Activated CD8-positive, alpha-beta T cell treated with anti-CD3 and anti-CD28 coated beads for 36 hours (primary cell): ENCODE data around the gene DAPK1. TPM values are rescaled to one million over a fixed set of nuclear protein-coding genes. Genes with fewer than 3 reads are reported as not detected.

Experiments
- ATAC-seq: fragments of 200-7000 bp; cut with Tn5 transposase; one replicate; pipeline ENCODE4 v1.10.0; 2021; ENCODE audit warnings: mild to moderate bottlenecking, moderate library complexity
- CTCF ChIA-PET: fragments of 350-600 bp; sonication (Branson Sonifier 250); formaldehyde crosslinking; loops from one replicate; lab custom pipeline; 2021; ENCODE audit warnings: antibody characterized with exemption; lab: Charles Lee
- POLR2A ChIA-PET: fragments of 350-600 bp; sonication (Branson Sonifier 250); formaldehyde crosslinking; loops from one replicate; lab custom pipeline; 2021; ENCODE audit warnings: antibody characterized with exemption; lab: Charles Lee
- DNase-seq: peaks from one replicate; pipeline ENCODE4 v3.0.0-alpha.2; 2020
- H3K27ac Mint-ChIP-seq: one replicate; pipeline ENCODE4 v1.8.0; 2021; ENCODE audit warnings: mild to moderate bottlenecking, mixed read lengths
- H3K27me3 Mint-ChIP-seq: one replicate; pipeline ENCODE4 v1.8.0; 2021; ENCODE audit warnings: mixed read lengths
- H3K36me3 Mint-ChIP-seq: one replicate; pipeline ENCODE4 v1.8.0; 2021; ENCODE audit warnings: low read depth, mixed read lengths
- H3K4me1 Mint-ChIP-seq: one replicate; pipeline ENCODE4 v1.8.0; 2021; ENCODE audit warnings: low read depth, mixed read lengths
- H3K4me3 Mint-ChIP-seq: one replicate; pipeline ENCODE4 v1.8.0; 2021; ENCODE audit warnings: mild to moderate bottlenecking, moderate library complexity, mixed read lengths
- H3K9me3 Mint-ChIP-seq: one replicate; pipeline ENCODE4 v1.8.0; 2021; ENCODE audit warnings: mixed read lengths
- CTCF ChIP-seq: fragments of 200-600 bp; IDR thresholded peaks from one replicate; pipeline ENCODE4 v1.8.0; 2022; ENCODE audit warnings: antibody characterized with exemption, mild to moderate bottlenecking
- intact Hi-C: fragments of 100-400 bp; cut with micrococcal nuclease; formaldehyde crosslinking; loops from one replicate; pipeline ENCODE4 v1.10.0; 2022
- total RNA-seq, 2 experiments: library from RNA; stranded (reverse); gene quantifications; one replicate each; pipeline ENCODE4 v1.2.3, GENCODE V29; 2021

The DAPK1 gene
- total RNA-seq, 2 experiments from 2014 or later, result 1.7 to 2.1 TPM

GRCh38 chr9:87524061-87524460 is 26.4 kb downstream of the DAPK1 start:
- CTCF ChIA-PET, result no interaction called here
- intact Hi-C loops, result no loop called here
- Mint-ChIP-seq H3K9me3 (no peaks in the 10 kb centered on the region), H3K4me1 (no peaks in the 10 kb centered on the region), H3K27me3 (no peaks in the 10 kb centered on the region), H3K27ac (no peak overlapping the region), H3K4me3 (no peak overlapping the region), H3K36me3 (no peaks in the 10 kb centered on the region)
- POLR2A ChIA-PET, result no interaction called here
- DNase-seq (no peak), ATAC-seq (no peak)
- no peak for TF ChIP-seq CTCF

GRCh38 chr9:87525546-87526303 is 28.1 kb downstream of the DAPK1 start:
- Mint-ChIP-seq H3K9me3 (no peaks in the 10 kb centered on the region), H3K4me3 (no peak overlapping the region), H3K4me1 (no peaks in the 10 kb centered on the region), H3K36me3 (no peaks in the 10 kb centered on the region), H3K27me3 (no peaks in the 10 kb centered on the region), H3K27ac (no peak overlapping the region)
- intact Hi-C loops, result no loop called here
- ChIA-PET POLR2A (no interaction called here), CTCF (no interaction called here)
- no peak for TF ChIP-seq CTCF
- DNase-seq (no peak), ATAC-seq (no peak)

DNA sequence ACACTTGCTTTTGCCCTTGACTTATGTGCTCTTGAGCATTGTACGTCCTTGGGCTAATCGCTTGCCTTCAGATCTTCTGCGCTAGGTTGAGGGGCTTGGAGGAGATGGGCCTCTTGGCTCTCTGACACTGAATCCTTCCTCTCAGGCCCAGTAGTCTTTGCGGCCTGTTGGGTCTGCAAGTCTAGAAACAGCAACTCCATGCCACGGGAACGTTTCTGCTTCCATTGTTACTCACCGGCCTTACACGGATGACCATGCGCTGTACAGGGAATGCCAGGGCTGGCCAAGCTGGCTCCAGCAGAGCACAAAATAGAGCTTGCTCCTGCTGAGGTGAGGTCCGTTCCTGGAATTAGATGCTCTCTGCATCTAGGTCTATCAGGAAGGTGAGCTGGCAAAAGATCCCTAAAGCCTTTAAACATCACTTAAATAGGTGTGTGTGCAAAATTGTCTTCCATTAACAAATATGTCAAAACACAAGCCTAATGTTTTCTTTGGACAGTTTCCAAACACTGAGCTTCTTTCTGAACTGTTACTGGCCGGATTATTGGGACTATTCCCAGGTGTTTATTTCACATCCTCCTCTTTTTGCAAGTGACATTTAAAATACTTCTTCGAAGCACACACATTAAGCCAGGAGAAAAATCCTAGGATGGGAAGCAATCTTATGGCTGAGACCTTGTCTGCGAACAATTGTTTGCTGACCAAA is 29.7 kb downstream of the DAPK1 start:
- DNase-seq (no peak), ATAC-seq (no peak)
- no peaks in the 10 kb centered on the region for H3K27me3 Mint-ChIP-seq
- H3K4me3 Mint-ChIP-seq, result no peak overlapping the region
- no peaks in the 10 kb centered on the region for H3K4me1 Mint-ChIP-seq
- no peaks in the 10 kb centered on the region for H3K9me3 Mint-ChIP-seq
- no peak overlapping the region for H3K27ac Mint-ChIP-seq
- H3K36me3 Mint-ChIP-seq, result no peaks in the 10 kb centered on the region
- no peak for TF ChIP-seq CTCF
- intact Hi-C loops, result no loop called here
- ChIA-PET POLR2A (no interaction called here), CTCF (no interaction called here)

- ChIA-PET CTCF (no interaction called here), POLR2A (no interaction called here)
- DNase-seq, result no peak
- no peak for TF ChIP-seq CTCF
- H3K4me3 Mint-ChIP-seq, result no peak overlapping the region
- no peak overlapping the region for H3K27ac Mint-ChIP-seq
- intact Hi-C loops, result no loop called here
- no peaks in the 10 kb centered on the region for H3K27me3 Mint-ChIP-seq
- H3K4me1 Mint-ChIP-seq, result peaks cover 2% of the 10 kb centered on the region
- ATAC-seq, result no peak
- no peaks in the 10 kb centered on the region for H3K9me3 Mint-ChIP-seq
- H3K36me3 Mint-ChIP-seq, result no peaks in the 10 kb centered on the region
Measured at GRCh38 chr9:87528969-87529368, 31.3 kb downstream of the DAPK1 start.

GRCh38 chr9:87529671-87530070 is 32.0 kb downstream of the DAPK1 start:
- CTCF ChIA-PET, result no interaction called here
- peaks cover 2% of the 10 kb centered on the region for H3K4me1 Mint-ChIP-seq
- no peaks in the 10 kb centered on the region for H3K9me3 Mint-ChIP-seq
- no peaks in the 10 kb centered on the region for H3K27me3 Mint-ChIP-seq
- intact Hi-C loops, result no loop called here
- ATAC-seq (no peak), DNase-seq (no peak)
- H3K36me3 Mint-ChIP-seq, result no peaks in the 10 kb centered on the region
- no peak overlapping the region for H3K27ac Mint-ChIP-seq
- POLR2A ChIA-PET, result no interaction called here
- TF ChIP-seq CTCF, result no peak
- H3K4me3 Mint-ChIP-seq, result no peak overlapping the region
